NCI-H446 treated with DMSO at 0.1 percent for 48 hours (cell line): Measurements from ENCODE around the gene SNIP1.
"Not testable (repeated sequence)": the region's sequence is repeated elsewhere in the genome, so short reads cannot be mapped to it uniquely, and the experiment has no call there.

Experiments used
- DNase-seq: peaks from one replicate; lab custom pipeline; 2025; lab: John Stamatoyannopoulos, UW

Gene SNIP1

GRCh38 chr1:37513795-37514349 is 40.2 kb downstream of the SNIP1 start:
- DNase-seq: no peak

GRCh38 chr1:37509181-37509580 is 44.9 kb downstream of the SNIP1 start:
- DNase-seq: no peak

GRCh38 chr1:37506740-37507139 is 47.4 kb downstream of the SNIP1 start:
- DNase-seq: no peak

GRCh38 chr1:37502791-37503190 is 51.3 kb downstream of the SNIP1 start:
- DNase-seq: not testable (repeated sequence)

- DNase-seq: no peak
Observed at GRCh38 chr1:37502104-37502503, 52.0 kb downstream of the SNIP1 start.

GRCh38 chr1:37501661-37502060 is 52.4 kb downstream of the SNIP1 start:
- DNase-seq: no peak

GRCh38 chr1:37498872-37499617 is 55.0 kb downstream of the SNIP1 start:
- DNase-seq: no peak

- DNase-seq: no peak
Observed at GRCh38 chr1:37497832-37498231, 56.3 kb downstream of the SNIP1 start.

GRCh38 chr1:37495875-37496274 is 58.2 kb downstream of the SNIP1 start:
- no peak for DNase-seq

GRCh38 chr1:37493336-37494098 is 60.6 kb downstream of the SNIP1 start:
- no peak for DNase-seq

GRCh38 chr1:37487619-37487984 is 66.5 kb downstream of the SNIP1 start:
- no peak for DNase-seq

GRCh38 chr1:37486680-37487618 is 67.1 kb downstream of the SNIP1 start:
- DNase-seq: peak; percentile 18

- no peak for DNase-seq
Observed at GRCh38 chr1:37485902-37486679, 68.0 kb downstream of the SNIP1 start.
